OCI-LY3 (cell line): Measurements from ENCODE around the gene DNAI1.

ENCODE experiments used
- EZH2phosphoT487 ChIP-seq: fragments of 200-600 bp; shearing (Covaris generic); IDR thresholded peaks from 2 replicates; pipeline ENCODE4 v1.6.1; 2018; ENCODE audit warnings: antibody characterized with exemption, mixed run types, low read depth
- TF ChIP-seq, protein P1 (sequence below): fragments of 200-600, 300-600 bp; sonication (generic); IDR thresholded peaks from 2 replicates; pipeline ENCODE4 v1.5.1; 2014; ENCODE audit warnings: antibody characterized with exemption, low read length, low read depth

DNA sequence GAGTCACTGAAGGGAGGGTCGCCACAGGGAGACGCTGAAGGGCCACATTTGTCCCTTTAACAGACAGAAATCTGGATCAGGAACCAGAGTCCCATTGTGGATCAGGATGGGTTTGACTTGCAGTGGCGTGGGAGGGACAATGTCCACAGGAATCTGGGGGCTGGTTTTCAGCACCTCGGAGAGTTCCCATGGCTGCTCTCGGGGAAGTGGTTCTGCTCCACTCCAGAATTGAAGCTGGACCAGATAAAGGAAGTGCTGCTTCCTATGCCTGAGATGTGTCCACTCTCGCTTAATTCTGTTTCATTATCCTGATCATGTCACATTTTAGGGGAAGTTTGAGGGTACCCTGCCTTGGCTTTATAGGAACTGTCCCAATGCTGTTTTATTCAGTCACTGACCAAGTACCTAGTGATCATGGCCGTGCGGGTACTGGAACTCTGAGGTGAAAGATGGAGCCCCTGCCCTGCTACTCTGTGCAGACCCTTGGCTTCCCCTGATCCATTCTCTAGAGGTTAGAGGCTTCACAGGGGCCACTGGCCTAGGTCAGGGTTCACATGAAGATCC lies 35.4 kb downstream of the DNAI1 start:
- TF ChIP-seq, protein P1, sequence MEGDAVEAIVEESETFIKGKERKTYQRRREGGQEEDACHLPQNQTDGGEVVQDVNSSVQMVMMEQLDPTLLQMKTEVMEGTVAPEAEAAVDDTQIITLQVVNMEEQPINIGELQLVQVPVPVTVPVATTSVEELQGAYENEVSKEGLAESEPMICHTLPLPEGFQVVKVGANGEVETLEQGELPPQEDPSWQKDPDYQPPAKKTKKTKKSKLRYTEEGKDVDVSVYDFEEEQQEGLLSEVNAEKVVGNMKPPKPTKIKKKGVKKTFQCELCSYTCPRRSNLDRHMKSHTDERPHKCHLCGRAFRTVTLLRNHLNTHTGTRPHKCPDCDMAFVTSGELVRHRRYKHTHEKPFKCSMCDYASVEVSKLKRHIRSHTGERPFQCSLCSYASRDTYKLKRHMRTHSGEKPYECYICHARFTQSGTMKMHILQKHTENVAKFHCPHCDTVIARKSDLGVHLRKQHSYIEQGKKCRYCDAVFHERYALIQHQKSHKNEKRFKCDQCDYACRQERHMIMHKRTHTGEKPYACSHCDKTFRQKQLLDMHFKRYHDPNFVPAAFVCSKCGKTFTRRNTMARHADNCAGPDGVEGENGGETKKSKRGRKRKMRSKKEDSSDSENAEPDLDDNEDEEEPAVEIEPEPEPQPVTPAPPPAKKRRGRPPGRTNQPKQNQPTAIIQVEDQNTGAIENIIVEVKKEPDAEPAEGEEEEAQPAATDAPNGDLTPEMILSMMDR, result no peak
- TF ChIP-seq EZH2phosphoT487, result no peak
